ENCODE results near the gene ZSCAN5C. TPM values are rescaled to one million over a fixed set of nuclear protein-coding genes. Genes with fewer than 3 reads are reported as not detected.

The ZSCAN5C gene
- total RNA-seq = not detected in 2 replicates

GRCh38 chr19:56201973-56202372 lies at the start of gene ZSCAN5C:
Gene ZSCAN5C, plus strand, starts transcription at chr19:56202273. Its CDS starts 3,641 bp downstream, at chr19:56205914.

GRCh38 chr19:56175861-56176307 lies 26.2 kb upstream of the ZSCAN5C start, which contains the start of gene GALP:
Gene GALP, plus strand, starts transcription at chr19:56176008. Its CDS starts 1,101 bp downstream, at chr19:56177109.

GRCh38 chr19:56197646-56198045 lies 4.4 kb upstream of the ZSCAN5C start, which contains the start of gene ZSCAN5B:
Gene ZSCAN5B, minus strand, starts transcription at chr19:56197783. Its CDS starts 4,731 bp downstream, at chr19:56193052.

Other genes with a start within 250 kb of the ZSCAN5C start
- not detected in 2 replicates for gene NLRP5, start 215.5 kb upstream of the ZSCAN5C start, total RNA-seq
- 27.1 and 32.4 TPM in 2 replicates for gene ZNF787, start 81.0 kb upstream of the ZSCAN5C start, total RNA-seq
- 10.7 and 20.8 TPM in 2 replicates for gene ZNF444, start 61.0 kb upstream of the ZSCAN5C start, total RNA-seq
- not detected in 2 replicates for gene GALP, start 26.3 kb upstream of the ZSCAN5C start, total RNA-seq
- not detected in 2 replicates for gene ZSCAN5B, start 4.5 kb upstream of the ZSCAN5C start, total RNA-seq
- 1.4 TPM in 1 of 2 replicates, not detected in the other for gene EDDM13, start 70.5 kb downstream of the ZSCAN5C start, total RNA-seq
- 5.8 and 9.3 TPM in 2 replicates for gene ZSCAN5A, start 112.6 kb downstream of the ZSCAN5C start, total RNA-seq
- 1.6 and 3.3 TPM in 2 replicates for gene ZNF582, start 191.3 kb downstream of the ZSCAN5C start, total RNA-seq
- gene ZNF583, start 202.1 kb downstream of the ZSCAN5C start, total RNA-seq = 1.5 and 5.7 TPM in 2 replicates

All from bladder microvascular endothelial cell (primary cell).